Omental fat pad (tissue), 4 donors: ENCODE data around the gene KCNJ2. TPM values are rescaled to one million over a fixed set of nuclear protein-coding genes. Genes with fewer than 3 reads are reported as not detected.

Experiments
- ATAC-seq: fragments of 150-250 bp; one replicate; pipeline ENCODE4 v1.9.1; 2016; ENCODE audit warnings: mild to moderate bottlenecking, moderate library complexity; ENCODE audit not compliant: low FRiP score
- DNase-seq: peaks from one replicate; pipeline ENCODE4 v3.0.0-alpha.2; 2019; ENCODE audit warnings: low spot score
- total RNA-seq, 4 donors: library from RNA; depleted of rRNA; stranded (reverse); fragments of >200 nt; gene quantifications; one replicate each; pipeline ENCODE4 v1.1.0, GENCODE V29; 2016
- TF ChIP-seq, protein P1 (sequence below), 3 donors: fragments of 450-650 bp; IDR thresholded peaks; one replicate each; pipeline ENCODE4 v1.5.1; 2016 to 2017; ENCODE audit warnings: antibody characterized with exemption in 3 of 3, mild to moderate bottlenecking in 3 of 3, moderate library complexity in 2 of 3

Gene KCNJ2
- total RNA-seq, 4 donors from 2014 or later, result 1.9 to 9.5 (median 4.2) TPM

DNA sequence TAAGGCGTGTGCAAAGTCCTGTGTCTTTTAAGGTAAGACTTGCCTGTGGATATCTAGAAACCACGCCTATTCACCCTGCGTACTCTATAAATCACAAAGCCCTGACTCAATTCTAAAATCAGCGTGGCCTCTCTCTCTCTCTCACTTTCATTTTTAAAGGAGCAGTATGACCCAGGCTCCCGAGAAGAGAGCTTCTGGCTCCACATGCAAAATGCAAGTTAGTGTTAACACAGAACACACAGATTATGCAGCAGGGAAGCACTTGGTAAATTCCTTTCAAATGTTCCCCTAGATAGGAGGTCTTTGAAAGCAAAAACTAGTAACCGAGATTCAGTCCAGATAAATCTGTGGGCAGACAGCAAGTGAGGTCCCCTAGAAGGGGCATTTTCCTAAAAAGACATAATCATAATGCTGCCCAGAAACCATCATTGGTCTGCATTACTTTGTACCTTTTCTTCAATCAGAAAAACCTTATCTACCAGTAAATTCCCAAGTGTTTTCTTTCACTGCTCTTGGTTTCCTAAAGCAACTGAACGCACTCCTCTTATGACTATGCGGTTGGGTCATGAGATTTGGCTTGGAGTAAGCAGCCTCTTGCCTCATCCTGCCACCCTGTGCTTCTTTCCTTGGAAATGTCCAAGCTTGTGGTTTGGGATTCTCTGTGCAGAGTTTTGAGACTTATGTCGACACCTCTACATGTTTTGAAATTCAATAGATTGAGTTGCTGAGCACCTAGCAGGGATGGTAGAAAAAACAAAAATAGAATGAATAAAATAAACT is 31.7 kb upstream of the KCNJ2 start:
- TF ChIP-seq, protein P1, sequence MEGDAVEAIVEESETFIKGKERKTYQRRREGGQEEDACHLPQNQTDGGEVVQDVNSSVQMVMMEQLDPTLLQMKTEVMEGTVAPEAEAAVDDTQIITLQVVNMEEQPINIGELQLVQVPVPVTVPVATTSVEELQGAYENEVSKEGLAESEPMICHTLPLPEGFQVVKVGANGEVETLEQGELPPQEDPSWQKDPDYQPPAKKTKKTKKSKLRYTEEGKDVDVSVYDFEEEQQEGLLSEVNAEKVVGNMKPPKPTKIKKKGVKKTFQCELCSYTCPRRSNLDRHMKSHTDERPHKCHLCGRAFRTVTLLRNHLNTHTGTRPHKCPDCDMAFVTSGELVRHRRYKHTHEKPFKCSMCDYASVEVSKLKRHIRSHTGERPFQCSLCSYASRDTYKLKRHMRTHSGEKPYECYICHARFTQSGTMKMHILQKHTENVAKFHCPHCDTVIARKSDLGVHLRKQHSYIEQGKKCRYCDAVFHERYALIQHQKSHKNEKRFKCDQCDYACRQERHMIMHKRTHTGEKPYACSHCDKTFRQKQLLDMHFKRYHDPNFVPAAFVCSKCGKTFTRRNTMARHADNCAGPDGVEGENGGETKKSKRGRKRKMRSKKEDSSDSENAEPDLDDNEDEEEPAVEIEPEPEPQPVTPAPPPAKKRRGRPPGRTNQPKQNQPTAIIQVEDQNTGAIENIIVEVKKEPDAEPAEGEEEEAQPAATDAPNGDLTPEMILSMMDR (IDR thresholded peaks at IDR 0.05), result no peak
- peak; percentile 97 for ATAC-seq
- no peak for DNase-seq

DNA sequence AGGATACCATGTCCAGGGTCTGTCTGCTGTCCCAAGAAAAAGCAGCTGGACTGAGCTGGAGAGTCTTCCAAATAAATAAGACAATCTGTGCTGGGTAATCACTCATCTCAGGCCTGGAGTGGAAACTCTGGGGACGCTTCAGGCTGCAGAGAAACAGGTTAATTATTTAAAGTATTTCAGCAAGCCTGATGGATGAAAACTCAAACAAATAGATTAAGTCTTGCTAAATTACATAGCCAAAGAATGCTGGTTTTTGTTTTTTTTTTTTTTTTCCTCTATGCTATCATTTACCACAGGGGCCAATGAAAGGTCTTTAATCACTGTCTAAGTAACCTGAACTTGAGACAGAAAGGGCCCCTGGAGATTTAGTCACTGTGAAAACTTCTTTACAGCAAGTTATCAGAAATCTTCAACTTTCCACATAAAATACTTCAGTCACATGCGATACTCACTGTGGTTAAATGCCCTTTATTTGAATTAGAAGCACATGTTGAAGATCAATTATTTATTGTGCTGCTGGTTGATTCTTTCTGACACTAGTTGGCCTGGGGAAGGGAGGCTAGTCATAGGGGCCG is 31.0 kb upstream of the KCNJ2 start:
- TF ChIP-seq, protein P1 (IDR thresholded peaks at IDR 0.05), result no peak
- DNase-seq (no peak), ATAC-seq (no peak)

DNA sequence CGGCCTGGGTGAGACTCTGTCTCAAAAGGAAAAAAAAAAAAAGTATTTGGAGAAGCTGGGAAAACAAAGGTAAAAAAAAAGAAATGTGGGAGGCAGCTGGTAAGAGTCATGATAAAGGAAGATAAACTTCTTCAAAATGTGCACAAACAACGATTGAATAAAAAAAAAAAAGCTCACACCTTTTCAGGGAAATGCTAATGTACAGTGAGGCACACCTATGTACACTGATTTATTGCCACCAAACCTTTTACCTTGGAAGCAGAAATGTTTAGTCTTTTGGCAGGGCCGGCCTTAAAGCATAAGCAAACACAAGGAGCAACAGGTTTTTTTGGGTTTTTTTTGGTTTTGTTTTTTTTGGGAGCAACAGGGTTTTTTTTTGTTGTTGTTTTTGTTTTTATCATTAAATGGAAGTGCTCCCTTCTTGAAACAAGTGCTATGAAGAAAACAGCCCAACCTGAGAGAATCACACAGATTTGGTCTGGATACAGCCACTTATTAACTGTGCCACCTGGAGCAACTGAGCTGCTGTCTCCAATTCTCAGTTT is 29.8 kb upstream of the KCNJ2 start:
- DNase-seq, result no peak
- TF ChIP-seq, protein P1 (IDR thresholded peaks at IDR 0.05), result no peak
- no peak for ATAC-seq

DNA sequence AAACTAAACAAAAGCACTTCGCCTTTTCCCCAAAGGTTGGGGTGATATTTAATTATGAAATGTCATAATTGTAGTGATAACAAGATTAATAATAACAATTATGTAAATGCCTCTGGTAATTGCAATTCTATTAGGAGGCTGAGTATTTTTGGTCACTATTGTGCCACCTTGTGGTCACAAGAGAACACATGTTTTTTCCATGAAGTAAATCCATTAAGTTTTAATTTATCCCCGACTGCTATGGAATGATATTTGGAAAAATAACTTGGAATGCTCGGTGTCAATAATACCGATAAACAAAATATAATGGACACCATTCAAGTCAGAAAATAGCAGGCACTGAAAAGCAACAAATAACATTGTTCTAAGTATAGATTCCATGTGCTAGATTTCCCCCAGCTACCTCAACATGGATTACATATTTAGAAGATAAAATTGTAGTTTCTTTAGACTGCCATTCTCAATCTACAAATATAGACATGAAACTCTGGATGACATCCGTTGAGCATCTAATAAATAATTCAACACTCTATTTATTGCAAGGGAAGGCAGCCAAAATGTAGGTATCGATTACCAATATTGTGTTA is 25.0 kb upstream of the KCNJ2 start:
- TF ChIP-seq, protein P1 (IDR thresholded peaks at IDR 0.05), result no peak
- DNase-seq (no peak), ATAC-seq (no peak)

DNA sequence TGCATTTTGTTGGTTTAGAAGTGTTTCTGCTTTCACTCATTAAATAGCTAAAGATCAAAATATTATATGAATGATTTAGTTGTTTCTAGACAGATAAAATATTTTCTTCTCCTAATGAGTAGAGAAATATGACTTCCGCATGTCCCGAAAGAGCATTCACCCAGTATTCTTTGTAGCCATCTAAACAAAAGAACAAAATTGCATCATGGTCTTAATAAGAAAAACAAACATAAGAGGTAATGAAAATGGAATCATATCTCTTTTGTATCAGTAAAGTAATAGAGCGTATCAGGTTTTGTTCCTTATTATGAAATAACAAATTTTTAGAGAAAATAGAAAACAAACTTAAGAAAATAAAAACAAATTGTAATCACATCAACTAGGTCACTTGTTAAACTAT is 16.1 kb upstream of the KCNJ2 start:
- ATAC-seq, result no peak
- TF ChIP-seq, protein P1 (IDR thresholded peaks at IDR 0.05), result no peak
- no peak for DNase-seq

DNA sequence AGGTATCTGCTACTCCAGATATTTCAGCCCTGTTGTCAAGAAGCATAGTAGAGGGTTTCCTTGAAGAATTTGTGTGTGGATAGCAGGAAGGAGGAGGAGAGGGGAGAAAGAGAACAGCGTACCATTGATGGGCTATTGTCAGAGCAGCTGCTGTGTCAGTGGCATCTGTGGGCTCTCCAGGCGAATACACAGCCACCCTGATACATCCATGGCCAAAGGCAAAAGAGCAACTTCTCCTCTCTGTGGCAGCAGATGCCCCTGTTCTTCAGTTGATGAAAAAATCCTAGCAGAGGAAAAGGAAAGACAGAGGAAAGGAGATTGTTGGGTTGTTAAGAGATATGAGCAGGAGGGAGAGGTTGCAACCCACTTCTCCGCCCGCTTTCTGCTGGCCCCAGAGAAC is 12.2 kb upstream of the KCNJ2 start:
- ATAC-seq (no peak), DNase-seq (no peak)
- TF ChIP-seq, protein P1 (IDR thresholded peaks at IDR 0.05), result no peak
